Neural progenitor cell (in vitro differentiated cells): ENCODE measurements around the gene TMEM233. TPM values are rescaled to one million over a fixed set of nuclear protein-coding genes. Genes with fewer than 3 reads are reported as not detected.

Experiments
- DNase-seq: peaks from one replicate; pipeline ENCODE4 v3.0.0-alpha.2; 2016; ENCODE audit warnings: low spot score
- H2AFZ ChIP-seq: fragments of 200-600 bp; sonication (generic); replicated peaks from 2 replicates; pipeline ENCODE4 v1.6.1; 2016; ENCODE audit warnings: antibody characterized with exemption
- H3F3A ChIP-seq: fragments of 200-600 bp; sonication (generic); 2 replicates; pipeline ENCODE4 v1.6.1; 2016; ENCODE audit warnings: antibody characterized with exemption, low read depth
- H3K27ac ChIP-seq: fragments of 200-600 bp; sonication (generic); 2 replicates; pipeline ENCODE4 v1.5.1; 2016; ENCODE audit warnings: mild to moderate bottlenecking
- H3K27me3 ChIP-seq: fragments of 200-600 bp; sonication (generic); 2 replicates; pipeline ENCODE4 v1.6.1; 2016; ENCODE audit warnings: mild to moderate bottlenecking, moderate library complexity
- H3K36me3 ChIP-seq: fragments of 200-600 bp; sonication (generic); 2 replicates; pipeline ENCODE4 v1.5.1; 2016
- H3K4me1 ChIP-seq: fragments of 200-600 bp; sonication (generic); 2 replicates; pipeline ENCODE4 v1.6.1; 2016; ENCODE audit warnings: mixed run types
- H3K4me2 ChIP-seq: fragments of 200-600 bp; sonication (generic); 2 replicates; pipeline ENCODE4 v1.6.1; 2016
- H3K4me3 ChIP-seq: fragments of 200-600 bp; sonication (generic); 2 replicates; pipeline ENCODE4 v1.5.1; 2016
- H3K79me2 ChIP-seq: fragments of 200-600 bp; sonication (generic); 2 replicates; pipeline ENCODE4 v1.6.1; 2016; ENCODE audit warnings: low read depth
- H3K9ac ChIP-seq: fragments of 200-600 bp; sonication (generic); 2 replicates; pipeline ENCODE4 v1.6.1; 2016
- H3K9me3 ChIP-seq: fragments of 200-600 bp; sonication (generic); 2 replicates; pipeline ENCODE4 v1.5.1; 2016; ENCODE audit warnings: low read depth
- H4K20me1 ChIP-seq: fragments of 200-600 bp; sonication (generic); 2 replicates; pipeline ENCODE4 v1.6.1; 2016; ENCODE audit warnings: low read depth
- H3K27ac Mint-ChIP-seq: 3 replicates; pipeline ENCODE4 v1.8.0; 2021; ENCODE audit warnings: mixed read lengths
- H3K27me3 Mint-ChIP-seq: 2 replicates; pipeline ENCODE4 v1.8.0; 2022; ENCODE audit warnings: low read depth, mild to moderate bottlenecking, inconsistent platforms, moderate library complexity, mixed read lengths; ENCODE audit not compliant: insufficient read depth
- H3K36me3 Mint-ChIP-seq: 3 replicates; pipeline ENCODE4 v1.8.0; 2021; ENCODE audit warnings: mixed read lengths
- H3K4me1 Mint-ChIP-seq: 3 replicates; pipeline ENCODE4 v1.8.0; 2021; ENCODE audit warnings: mixed read lengths
- H3K4me3 Mint-ChIP-seq: 3 replicates; pipeline ENCODE4 v1.8.0; 2021; ENCODE audit warnings: mild to moderate bottlenecking, moderate library complexity, mixed read lengths
- H3K9me3 Mint-ChIP-seq: 3 replicates; pipeline ENCODE4 v1.8.0; 2020; ENCODE audit warnings: mixed read lengths
- EZH2 ChIP-seq: fragments of 200-600 bp; sonication (generic); IDR thresholded peaks from 2 replicates; pipeline ENCODE4 v1.6.1; 2017; ENCODE audit warnings: antibody characterized with exemption, mild to moderate bottlenecking, moderate library complexity
- EZH2phosphoT487 ChIP-seq: fragments of 200-600 bp; sonication (generic); IDR thresholded peaks from 2 replicates; pipeline ENCODE4 v1.6.1; 2017; ENCODE audit warnings: antibody characterized with exemption
- total RNA-seq: library from RNA; depleted of rRNA; stranded (reverse); fragments of >200 nt; gene quantifications from 2 replicates; pipeline ENCODE4 v1.2.3, GENCODE V29; 2015; ENCODE audit warnings: low replicate concordance
- TF ChIP-seq, protein P1 (sequence below): fragments of 200-600 bp; sonication (generic); IDR thresholded peaks from 2 replicates; pipeline ENCODE4 v1.5.1; 2017; ENCODE audit warnings: antibody characterized with exemption, mild to moderate bottlenecking

The TMEM233 gene
- total RNA-seq, 1 donor from 2014 or later: not detected

DNA sequence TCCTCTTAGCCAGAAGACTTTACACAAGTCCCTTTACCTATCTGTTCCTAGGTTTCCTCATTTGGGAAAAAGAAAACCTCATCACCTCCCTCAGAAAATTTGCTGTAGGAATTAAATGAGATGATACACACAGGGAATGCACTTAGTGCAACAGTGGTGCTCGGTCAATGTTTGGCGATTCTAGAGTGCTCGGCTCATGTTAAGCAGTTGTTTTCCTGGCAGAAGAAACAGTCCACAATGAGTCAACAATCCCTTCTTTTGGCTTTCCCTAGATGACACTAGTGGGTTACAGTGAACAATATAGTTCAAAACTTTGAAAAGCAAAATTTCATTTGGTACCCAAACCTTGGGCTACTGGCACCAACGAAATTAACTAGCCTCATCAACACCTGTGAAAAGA is 3.9 kb upstream of the TMEM233 start:
- Mint-ChIP-seq H3K27ac (no peak overlapping the region), H3K9me3 (peaks cover 3% of the 10 kb centered on the region), H3K36me3 (no peaks in the 10 kb centered on the region), H3K27me3 (peaks cover 43% of the 10 kb centered on the region), H3K4me1 (peaks cover 10% of the 10 kb centered on the region), H3K4me3 (no peak overlapping the region)
- H3K9ac ChIP-seq: no peak overlapping the region
- H3K79me2 ChIP-seq: no peaks in the 10 kb centered on the region
- no peak overlapping the region for H3K4me2 ChIP-seq
- no peaks in the 10 kb centered on the region for H3K36me3 ChIP-seq
- DNase-seq: no peak
- H4K20me1 ChIP-seq: peaks cover 22% of the 10 kb centered on the region
- H3K4me3 ChIP-seq: no peak overlapping the region
- peaks cover 78% of the 10 kb centered on the region for H3K27me3 ChIP-seq
- H2AFZ ChIP-seq: no peak overlapping the region
- H3K27ac ChIP-seq: no peak overlapping the region
- H3F3A ChIP-seq: no peaks in the 10 kb centered on the region
- peaks cover 13% of the 10 kb centered on the region for H3K4me1 ChIP-seq
- H3K9me3 ChIP-seq: no peaks in the 10 kb centered on the region
- TF ChIP-seq, protein P1, sequence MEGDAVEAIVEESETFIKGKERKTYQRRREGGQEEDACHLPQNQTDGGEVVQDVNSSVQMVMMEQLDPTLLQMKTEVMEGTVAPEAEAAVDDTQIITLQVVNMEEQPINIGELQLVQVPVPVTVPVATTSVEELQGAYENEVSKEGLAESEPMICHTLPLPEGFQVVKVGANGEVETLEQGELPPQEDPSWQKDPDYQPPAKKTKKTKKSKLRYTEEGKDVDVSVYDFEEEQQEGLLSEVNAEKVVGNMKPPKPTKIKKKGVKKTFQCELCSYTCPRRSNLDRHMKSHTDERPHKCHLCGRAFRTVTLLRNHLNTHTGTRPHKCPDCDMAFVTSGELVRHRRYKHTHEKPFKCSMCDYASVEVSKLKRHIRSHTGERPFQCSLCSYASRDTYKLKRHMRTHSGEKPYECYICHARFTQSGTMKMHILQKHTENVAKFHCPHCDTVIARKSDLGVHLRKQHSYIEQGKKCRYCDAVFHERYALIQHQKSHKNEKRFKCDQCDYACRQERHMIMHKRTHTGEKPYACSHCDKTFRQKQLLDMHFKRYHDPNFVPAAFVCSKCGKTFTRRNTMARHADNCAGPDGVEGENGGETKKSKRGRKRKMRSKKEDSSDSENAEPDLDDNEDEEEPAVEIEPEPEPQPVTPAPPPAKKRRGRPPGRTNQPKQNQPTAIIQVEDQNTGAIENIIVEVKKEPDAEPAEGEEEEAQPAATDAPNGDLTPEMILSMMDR: no peak
- TF ChIP-seq EZH2phosphoT487: no peak

DNA sequence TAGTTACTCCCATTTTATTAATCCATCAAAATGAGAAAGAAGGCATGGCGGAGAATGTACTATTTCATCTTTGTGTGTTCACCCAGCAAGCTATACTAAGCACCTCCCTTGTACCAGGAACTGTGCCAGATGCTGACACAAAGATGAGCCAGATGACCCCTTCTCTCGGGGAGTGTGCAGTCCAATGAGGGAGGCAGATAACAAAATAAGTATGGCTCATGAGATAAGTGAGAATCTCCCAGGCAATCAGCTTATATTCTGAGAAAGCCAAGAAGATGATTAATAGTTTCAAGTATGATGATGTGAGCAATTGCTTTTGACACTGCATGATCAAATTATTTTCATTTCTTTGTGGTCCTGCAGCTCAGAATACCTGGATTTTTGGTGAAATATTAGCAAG is 1.3 kb upstream of the TMEM233 start:
- no peaks in the 10 kb centered on the region for H3K79me2 ChIP-seq
- no peak overlapping the region for H3K9ac ChIP-seq
- H3K27me3 ChIP-seq: peaks cover 98% of the 10 kb centered on the region
- H3K36me3 ChIP-seq: no peaks in the 10 kb centered on the region
- TF ChIP-seq EZH2phosphoT487: no peak
- TF ChIP-seq EZH2: no peak
- TF ChIP-seq, protein P1: no peak
- Mint-ChIP-seq H3K36me3 (no peaks in the 10 kb centered on the region), H3K27me3 (peaks cover 58% of the 10 kb centered on the region), H3K4me1 (peaks cover 17% of the 10 kb centered on the region), H3K4me3 (no peak overlapping the region), H3K9me3 (peaks cover 3% of the 10 kb centered on the region), H3K27ac (no peak overlapping the region)
- no peak for DNase-seq
- H3K9me3 ChIP-seq: no peaks in the 10 kb centered on the region
- no peaks in the 10 kb centered on the region for H3F3A ChIP-seq
- H3K27ac ChIP-seq: no peak overlapping the region
- no peak overlapping the region for H2AFZ ChIP-seq
- H3K4me1 ChIP-seq: peaks cover 15% of the 10 kb centered on the region
- no peak overlapping the region for H3K4me2 ChIP-seq
- no peak overlapping the region for H3K4me3 ChIP-seq
- H4K20me1 ChIP-seq: peaks cover 23% of the 10 kb centered on the region

DNA sequence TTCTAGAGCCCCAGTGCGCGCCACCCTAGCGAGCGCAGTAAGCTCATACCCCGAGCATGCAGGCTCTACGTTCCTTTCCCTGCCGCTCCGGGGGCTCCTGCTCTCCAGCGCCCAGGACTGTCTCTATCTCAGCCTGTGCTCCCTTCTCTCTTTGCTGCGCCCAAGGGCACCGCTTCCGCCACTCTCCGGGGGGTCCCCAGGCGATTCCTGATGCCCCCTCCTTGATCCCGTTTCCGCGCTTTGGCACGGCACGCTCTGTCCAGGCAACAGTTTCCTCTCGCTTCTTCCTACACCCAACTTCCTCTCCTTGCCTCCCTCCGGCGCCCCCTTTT is 791 bp downstream of the TMEM233 start:
- H3K36me3 ChIP-seq: no peaks in the 10 kb centered on the region
- H3K4me3 Mint-ChIP-seq: peak overlapping the region; percentile 76
- no peaks in the 10 kb centered on the region for H3F3A ChIP-seq
- H3K9me3 Mint-ChIP-seq: peaks cover 3% of the 10 kb centered on the region
- H3K27ac Mint-ChIP-seq: no peak overlapping the region
- peak; percentile 42 for DNase-seq
- H3K27me3 ChIP-seq: peaks cover 100% of the 10 kb centered on the region
- no peaks in the 10 kb centered on the region for H3K36me3 Mint-ChIP-seq
- H3K4me1 ChIP-seq: peaks cover 11% of the 10 kb centered on the region
- peaks cover 61% of the 10 kb centered on the region for H3K27me3 Mint-ChIP-seq
- peaks cover 23% of the 10 kb centered on the region for H4K20me1 ChIP-seq
- H3K4me2 ChIP-seq: peak overlapping the region; percentile 95
- no peaks in the 10 kb centered on the region for H3K79me2 ChIP-seq
- H3K27ac ChIP-seq: no peak overlapping the region
- H3K4me1 Mint-ChIP-seq: peaks cover 17% of the 10 kb centered on the region
- peak overlapping the region; percentile 44 for H3K4me3 ChIP-seq
- H3K9me3 ChIP-seq: no peaks in the 10 kb centered on the region
- H3K9ac ChIP-seq: no peak overlapping the region
- peak; percentile 42 for TF ChIP-seq EZH2phosphoT487
- no peak for TF ChIP-seq EZH2
- H2AFZ ChIP-seq: peak overlapping the region; percentile 76

DNA sequence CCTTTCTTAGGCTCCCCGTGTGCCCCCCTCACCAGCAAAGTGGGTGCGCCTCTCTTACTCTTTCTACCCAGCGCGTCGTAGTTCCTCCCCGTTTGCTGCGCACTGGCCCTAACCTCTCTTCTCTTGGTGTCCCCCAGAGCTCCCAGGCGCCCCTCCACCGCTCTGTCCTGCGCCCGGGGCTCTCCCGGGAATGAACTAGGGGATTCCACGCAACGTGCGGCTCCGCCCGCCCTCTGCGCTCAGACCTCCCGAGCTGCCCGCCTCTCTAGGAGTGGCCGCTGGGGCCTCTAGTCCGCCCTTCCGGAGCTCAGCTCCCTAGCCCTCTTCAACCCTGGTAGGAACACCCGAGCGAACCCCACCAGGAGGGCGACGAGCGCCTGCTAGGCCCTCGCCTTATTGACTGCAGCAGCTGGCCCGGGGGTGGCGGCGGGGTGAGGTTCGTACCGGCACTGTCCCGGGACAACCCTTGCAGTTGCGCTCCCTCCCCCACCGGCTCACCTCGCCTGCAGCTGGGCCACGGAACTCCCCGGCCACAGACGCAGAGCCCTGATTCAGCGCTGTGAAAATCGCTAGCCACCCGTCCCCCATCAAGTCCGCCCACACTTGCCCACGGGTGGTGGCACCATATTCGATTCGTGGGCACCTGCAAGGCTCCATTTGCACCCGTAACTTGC is 1.3 kb downstream of the TMEM233 start:
- Histone ChIP-seq H3K27ac (no peak overlapping the region), H3K79me2 (no peaks in the 10 kb centered on the region), H3K9me3 (no peaks in the 10 kb centered on the region), H3K4me2 (peak overlapping the region; percentile 95), H3K4me3 (peak overlapping the region; percentile 44), H3F3A (no peaks in the 10 kb centered on the region), H3K27me3 (peaks cover 100% of the 10 kb centered on the region), H3K9ac (no peak overlapping the region), H4K20me1 (peaks cover 23% of the 10 kb centered on the region), H3K36me3 (no peaks in the 10 kb centered on the region), H3K4me1 (peaks cover 11% of the 10 kb centered on the region), H2AFZ (peak overlapping the region; percentile 76)
- TF ChIP-seq, protein P1: no peak
- peak; percentile 72 for TF ChIP-seq EZH2
- peak; percentile 80 for TF ChIP-seq EZH2phosphoT487
- peaks cover 17% of the 10 kb centered on the region for H3K4me1 Mint-ChIP-seq
- H3K36me3 Mint-ChIP-seq: no peaks in the 10 kb centered on the region
- peak; percentile 63 for DNase-seq
- H3K27me3 Mint-ChIP-seq: peaks cover 61% of the 10 kb centered on the region
- no peak overlapping the region for H3K27ac Mint-ChIP-seq
- H3K4me3 Mint-ChIP-seq: peak overlapping the region; percentile 76
- H3K9me3 Mint-ChIP-seq: peaks cover 3% of the 10 kb centered on the region
